Stimulated activated CD4-positive, alpha-beta T cell treated with anti-CD3 and anti-CD28 coated beads, TNF-alpha, amount 100 ng/mL, for 4 hours (primary cell): Measurements from ENCODE around the gene HDAC2.
"Not testable (repeated sequence)": the region's sequence is repeated elsewhere in the genome, so short reads cannot be mapped to it uniquely, and the experiment has no call there.

Experiments
- DNase-seq, 3 experiments: peaks; one replicate each; pipeline ENCODE4 v3.0.0-alpha.2; 2020; ENCODE audit warnings: low read depth in 3 of 3

The HDAC2 gene

DNA sequence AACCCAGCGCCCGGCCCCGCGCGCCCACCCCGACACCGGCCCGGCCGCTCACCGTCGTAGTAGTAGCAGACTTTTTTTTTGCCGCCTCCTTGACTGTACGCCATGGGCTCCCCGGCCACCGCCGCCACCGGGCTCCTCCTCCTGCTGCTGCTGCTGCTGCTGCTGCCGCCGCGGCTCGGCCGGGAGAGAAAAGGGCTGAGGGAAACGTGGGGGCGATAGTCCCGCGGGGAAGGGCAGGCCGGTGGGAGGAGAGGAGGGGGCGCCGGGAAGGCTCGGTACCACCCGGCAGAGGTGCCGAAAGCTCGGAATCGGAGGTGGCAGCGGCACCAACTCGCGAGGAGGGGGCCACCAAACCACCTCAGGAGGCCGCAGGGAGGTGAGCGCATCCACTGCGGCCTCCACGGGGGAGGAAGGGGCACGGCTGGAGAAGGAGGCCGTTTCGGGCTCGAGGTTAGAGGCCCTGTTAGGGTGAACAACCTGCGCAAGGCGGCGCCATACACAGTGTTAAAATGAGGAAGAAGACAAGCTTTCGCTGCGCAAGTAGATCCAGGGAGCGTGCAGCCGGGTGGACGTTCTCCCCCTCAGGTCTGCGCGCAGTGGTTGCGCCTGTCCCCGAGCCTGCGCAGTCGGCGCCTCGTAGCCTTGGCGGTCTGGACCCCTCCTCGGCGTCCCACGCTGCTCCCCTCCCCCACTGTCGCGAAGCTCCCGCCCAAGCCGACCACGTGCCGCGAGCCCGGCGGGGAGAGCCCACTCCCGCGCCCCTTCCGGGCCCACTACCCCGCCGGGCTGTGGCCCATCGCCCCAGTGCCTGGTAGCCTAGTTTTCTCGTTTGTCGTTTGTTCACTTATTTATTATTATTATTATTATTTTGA is at the start of gene HDAC2:
Gene HDAC2, minus strand, starts transcription at position 344 of the 872 bp plus-strand sequence. Its CDS starts 240 bp downstream, at position 104.
- DNase-seq: peak; percentile 83 to 89 (median 83)

DNA sequence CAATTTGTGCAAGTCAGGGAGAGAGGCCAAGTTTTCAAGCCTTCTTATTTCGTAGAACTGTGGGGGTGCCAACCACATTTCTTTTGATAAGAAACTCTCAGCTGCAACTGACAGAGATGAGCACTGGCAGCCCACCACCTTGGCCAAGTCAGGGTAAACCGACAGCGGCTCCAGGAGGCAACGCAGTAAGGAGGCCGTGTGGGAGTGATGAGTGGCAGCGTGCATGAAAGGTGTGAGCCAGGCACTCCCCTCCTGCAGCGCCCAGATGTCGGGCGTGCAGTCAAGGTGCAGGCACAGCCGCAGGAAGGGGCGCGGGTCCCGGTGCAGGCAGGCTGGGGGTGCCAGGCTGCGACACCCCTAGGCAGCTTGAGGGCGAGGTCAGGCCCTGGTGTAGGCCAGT is 49.2 kb upstream of the HDAC2 start:
- no peak for DNase-seq

DNA sequence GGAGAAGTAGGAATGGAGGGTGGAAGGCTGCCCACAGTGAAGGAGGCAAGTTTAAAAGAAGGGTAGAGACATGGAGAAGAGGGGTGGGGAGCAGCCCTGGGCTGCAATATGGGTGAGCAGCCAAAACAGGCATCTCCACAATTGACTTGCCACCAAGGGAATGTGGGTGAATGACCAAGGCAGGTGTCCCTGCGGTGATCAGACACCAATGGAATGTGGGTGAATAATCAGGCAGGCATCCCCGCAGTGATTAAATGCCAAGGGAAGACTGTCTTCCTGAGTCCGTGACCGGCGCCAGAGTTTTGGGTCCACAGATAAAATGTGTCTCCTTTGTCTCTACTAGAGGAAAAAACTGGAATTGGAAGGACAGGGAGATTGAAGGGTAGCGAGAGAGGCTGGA is 46.2 kb upstream of the HDAC2 start:
- DNase-seq: not testable (repeated sequence)

DNA sequence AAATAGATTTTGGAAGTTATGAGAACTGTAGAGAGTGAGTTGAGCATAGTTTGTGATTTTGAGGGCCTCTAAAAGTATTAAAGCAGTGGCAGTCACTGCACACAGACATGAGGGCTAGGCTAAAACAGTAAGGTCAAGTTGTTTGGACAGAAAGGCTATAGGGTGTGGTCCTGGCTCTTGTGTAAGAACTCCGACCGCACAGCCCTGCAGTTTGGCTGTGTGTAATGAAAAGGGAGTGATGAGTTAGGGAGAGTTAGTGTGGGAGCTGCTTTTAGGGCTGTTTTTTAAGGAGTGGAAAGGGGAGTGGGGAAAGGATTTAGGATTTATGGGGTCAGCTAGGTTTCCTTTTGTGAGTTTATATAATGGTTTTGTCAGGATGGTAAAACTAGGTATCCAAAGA is 43.2 kb upstream of the HDAC2 start:
- DNase-seq: not testable (repeated sequence)

DNA sequence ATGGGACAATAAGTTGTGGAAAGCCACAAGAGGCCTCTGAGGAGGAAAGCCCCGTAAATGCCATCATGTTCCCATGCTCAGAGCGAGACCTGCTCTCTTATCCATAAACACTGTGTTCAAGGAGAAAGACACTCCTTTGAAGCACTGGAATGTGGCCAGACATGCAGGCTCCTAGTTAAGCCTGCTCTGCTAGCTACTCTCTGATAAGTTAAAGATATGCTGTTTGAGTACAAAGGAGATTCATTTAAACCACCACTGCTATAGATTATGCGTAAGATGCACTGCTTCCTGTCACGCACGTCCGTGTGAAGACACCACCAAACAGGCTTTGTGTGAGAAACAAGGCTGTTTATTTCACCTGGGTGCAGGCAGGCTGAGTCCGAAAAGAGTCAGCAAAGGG is 40.5 kb upstream of the HDAC2 start:
- DNase-seq: not testable (repeated sequence)

DNA sequence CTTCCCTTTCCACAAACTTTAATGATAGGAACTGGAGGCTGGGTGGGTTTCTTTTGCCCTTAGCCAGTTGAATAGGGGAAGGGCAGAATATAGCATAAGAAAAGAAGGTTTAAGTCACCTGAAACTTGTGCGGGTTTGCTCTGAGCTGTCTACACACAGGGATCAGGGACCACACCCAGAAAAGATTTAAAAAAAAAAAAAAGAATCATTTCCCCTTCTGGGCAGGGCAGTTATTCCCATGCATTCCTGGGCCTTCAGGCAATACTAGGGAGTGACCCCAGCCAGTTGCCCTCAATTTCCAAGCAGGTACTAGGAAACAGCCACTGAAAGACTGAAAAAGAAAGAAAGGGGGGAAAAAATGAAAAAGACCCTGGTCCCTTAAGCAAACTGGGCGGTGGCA is 39.6 kb upstream of the HDAC2 start:
- no peak for DNase-seq

DNA sequence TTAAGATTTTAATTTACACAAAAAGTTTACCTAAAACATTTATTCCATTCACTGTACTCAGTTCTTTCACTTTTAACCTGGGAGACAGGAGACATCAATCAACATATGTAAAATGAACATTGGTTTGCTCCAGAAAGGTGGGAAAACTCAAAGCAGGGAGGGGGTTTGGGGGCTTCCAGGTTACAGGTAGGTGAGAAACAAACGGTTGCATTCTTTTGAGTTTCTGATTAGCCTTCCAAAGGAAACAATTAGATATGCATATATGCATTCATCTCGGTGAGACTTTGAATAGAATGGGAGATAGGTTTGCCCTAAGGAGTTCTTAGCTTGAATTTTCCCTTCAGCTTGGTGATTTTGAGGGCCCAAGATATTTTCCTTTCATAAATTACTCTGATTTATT is 38.2 kb upstream of the HDAC2 start:
- DNase-seq: no peak

DNA sequence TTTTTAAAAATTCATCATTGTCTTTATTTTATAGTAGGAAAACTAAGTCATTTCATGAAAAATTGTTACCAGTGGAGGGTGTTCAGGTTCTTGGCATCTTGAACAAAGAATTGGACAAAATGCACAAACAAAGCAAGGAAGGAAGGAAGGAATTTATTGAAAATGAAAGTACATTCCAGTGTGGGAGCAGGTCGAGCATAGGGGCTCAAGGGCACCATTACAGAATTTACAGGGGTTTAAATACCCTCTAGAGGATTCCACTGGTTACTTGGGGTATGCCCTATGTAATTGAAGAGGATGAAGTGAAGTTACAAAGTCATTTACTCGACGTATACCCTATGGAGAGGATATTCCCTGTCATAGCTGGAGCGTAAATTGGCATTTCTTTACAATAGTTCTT is 37.4 kb upstream of the HDAC2 start:
- no peak for DNase-seq

DNA sequence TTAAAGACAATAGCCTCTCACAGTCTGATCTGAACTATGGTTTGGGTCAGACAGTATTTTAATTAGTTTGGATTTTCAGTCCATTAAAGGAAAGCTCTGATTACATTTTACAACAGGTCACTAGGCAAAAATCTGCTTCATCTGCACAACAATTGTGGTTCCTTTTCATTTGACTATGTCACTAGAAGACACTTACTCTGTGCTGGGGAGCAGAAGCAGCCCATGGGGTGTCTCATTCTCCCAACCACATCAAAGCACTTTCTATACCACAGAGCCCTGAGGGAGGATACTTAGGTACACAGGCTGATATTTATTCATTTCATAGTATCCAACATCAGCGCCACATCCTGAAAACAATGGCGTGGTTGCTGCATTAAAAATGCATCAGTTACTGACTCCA is 36.6 kb upstream of the HDAC2 start:
- no peak for DNase-seq

DNA sequence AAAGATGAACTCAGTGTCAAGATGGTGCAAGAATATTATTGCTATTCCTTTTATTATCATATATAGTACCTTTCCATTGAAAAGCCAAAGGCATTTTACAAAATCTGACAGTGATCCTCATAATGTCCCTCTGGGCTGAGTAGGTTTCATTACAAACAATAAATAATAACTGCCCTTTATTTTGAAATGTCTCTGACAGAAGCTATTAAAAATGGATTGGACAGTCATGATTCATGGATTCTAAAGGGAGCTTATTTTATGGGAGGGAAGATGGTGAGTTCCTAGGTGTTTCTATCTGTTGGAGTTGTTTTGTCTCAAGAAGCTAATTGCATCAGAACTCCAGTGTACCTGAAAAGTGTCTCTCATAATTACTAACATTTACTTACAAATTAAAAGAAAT is 30.4 kb upstream of the HDAC2 start:
- DNase-seq: no peak

DNA sequence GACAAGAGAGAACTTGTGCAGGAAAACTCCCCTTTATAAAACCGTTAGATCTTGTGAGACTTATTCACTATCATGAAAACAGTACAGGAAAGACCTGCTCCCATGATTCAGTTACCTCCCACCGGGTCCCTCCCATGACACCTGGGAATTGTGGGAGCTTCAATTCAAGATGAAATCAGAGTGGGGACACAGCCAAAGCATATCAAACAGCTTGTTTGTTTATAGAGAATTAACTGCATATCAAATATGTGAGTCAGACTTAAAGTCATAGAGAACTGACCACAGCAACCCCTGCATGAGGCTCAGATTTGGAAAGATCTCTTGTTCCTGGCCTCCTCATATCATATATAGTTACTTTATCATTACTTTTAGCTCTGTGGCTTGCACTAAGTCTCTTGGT is 29.1 kb upstream of the HDAC2 start:
- DNase-seq: no peak

DNA sequence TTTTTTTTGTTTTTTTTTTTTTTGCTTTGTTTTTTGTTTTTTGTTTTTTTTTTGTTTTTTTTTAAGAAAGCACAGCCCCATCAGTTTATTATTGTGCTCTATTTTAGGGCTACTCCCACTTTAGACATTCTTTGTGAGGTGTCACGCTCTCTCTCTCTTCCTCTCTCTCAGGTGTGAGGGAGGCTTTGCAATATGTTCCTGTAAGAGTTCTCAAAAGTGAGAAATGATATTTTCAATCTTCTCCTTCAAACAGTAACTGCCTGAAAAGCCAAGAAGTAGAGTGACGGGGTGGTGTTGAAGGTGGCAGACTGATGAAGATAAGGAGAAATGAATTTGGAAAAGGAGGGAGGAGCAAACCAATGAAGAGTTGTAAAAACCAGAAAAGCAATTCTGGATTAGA is 28.3 kb upstream of the HDAC2 start:
- no peak for DNase-seq

DNA sequence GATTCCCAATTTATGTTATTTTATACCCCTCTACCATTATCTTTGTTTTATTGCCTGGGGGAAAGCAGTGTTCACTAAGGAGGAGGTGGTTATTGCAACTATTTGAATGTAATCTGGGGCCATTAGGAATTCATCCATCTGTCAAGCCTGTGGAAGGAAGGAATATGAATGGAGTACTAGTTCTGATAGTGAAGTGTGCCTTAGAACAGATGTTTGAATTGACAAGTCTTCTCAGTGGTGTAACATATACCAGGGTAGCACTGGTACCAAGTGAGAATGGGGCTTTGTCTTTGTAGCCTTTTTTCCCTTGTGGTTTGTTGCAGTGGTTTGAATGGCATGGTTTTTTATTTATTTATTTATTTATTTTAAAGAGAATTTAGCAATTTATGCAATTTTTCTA is 27.9 kb upstream of the HDAC2 start:
- DNase-seq: no peak

DNA sequence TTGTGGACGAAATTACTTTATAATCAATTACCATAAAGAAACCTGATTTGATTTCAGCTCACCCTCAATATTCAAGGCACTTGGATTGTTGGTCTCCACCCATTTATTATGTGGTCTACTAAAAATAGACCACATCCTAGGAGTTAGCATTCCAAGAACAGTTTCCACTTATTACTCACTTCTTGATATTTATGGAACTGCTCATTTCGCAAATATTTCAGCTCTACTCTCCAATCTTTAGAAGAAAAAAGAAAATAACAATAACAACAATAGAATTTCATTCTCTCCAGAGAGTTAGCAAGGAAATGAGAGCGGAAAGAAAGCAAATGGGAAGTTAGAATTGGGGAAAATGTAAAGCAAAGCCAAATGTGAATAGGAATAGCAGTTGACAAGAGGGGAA is 26.2 kb upstream of the HDAC2 start:
- no peak for DNase-seq

DNA sequence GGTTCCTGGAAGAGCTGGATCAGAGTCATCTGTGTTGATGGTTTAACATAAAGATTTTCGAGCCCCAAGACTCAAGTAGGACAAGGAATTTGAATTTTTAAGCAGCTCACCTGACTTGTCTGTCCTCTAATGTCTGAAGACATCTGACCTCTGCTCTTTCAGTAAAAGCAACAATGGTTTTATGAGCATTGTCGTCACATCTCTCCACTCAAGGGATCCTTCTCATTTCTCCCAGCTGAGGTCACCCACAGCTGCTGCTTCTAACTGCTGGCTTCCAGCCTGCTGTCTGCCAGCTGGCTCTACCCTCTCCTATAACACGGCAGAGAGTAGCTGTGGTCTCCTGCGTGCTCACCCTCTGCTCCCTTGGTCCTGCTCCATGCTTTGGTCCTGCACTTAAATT is 24.7 kb upstream of the HDAC2 start:
- no peak for DNase-seq

DNA sequence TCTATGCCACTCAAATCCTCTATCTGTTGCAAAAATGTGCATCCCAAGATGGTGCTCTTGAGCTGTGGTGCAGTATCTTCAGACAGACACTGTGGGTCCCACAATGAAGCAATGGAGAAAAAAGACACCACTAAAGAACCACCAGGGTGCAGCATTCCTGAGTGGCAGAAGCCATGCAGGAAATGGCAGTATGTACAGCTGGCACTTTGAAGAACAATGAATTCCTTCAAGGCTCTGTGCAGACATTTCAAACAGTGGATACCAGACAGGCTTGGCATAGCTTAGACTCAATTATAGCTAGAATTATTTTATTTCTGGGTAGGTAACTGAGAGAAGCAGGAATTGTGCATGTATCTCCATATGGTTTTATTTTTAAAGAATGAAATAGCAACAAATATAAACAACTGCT is 24.0 kb upstream of the HDAC2 start:
- DNase-seq: no peak

DNA sequence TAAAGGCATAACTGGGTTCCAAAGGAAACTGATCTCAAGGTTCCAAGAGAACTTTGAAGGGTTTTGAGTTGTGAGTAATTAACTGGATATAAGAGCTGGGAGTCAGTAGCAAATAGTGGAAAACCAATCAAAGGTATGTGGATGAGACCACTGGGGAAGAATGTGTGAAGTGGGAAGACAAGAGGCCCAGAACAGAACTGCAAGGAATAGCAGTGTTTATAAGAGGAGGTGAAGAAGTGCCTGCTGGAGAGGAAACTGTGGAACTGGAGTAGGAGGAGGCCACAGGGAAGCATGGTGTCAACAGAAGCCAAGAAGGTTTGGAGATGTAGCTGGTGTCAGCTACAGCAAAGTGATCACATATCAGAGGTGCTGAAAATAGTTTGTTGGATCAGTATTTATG is 18.7 kb upstream of the HDAC2 start:
- DNase-seq: no peak

DNA sequence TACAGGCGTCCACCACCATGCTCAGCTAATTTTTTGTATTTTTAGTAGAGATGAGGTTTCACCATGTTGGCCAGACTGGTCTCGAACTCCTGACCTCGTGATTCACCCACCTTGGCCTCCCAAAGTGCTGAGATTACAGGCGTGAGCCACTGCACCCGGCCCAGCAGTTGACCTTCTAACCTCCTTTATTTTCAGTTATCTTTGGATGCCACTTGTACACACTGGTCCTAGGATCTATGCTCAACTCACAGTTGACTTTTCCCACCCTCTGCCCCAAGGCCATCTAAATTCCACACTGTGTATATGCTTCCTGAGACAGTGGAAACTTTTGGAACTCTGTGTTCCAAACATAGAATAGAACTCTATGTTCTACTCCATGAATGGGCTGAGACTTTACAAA is 11.7 kb upstream of the HDAC2 start:
- DNase-seq: not testable (repeated sequence)

DNA sequence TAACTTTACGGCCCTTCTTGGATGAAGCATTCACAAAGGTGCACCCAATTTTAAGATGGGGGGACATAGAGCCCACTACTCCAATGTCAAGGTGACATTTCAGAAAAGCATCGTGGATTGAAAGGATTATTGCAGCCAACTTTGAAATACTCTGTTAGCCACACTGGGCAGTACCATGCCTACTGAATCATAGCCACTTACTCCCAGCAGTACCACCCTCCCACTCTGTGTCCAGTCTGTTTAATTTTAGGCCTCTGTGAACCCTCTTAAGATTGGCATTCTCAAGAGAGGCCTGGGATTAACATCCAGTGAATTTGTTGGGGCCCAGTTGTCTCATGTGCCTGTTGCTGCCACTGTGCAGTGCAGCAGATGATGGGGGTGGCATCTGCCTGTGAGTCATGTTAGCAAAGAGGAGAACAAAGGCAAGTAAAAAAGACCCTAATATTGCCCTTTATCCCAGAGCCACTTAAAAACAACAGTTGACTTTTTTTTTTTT is 11.2 kb upstream of the HDAC2 start:
- DNase-seq: no peak

DNA sequence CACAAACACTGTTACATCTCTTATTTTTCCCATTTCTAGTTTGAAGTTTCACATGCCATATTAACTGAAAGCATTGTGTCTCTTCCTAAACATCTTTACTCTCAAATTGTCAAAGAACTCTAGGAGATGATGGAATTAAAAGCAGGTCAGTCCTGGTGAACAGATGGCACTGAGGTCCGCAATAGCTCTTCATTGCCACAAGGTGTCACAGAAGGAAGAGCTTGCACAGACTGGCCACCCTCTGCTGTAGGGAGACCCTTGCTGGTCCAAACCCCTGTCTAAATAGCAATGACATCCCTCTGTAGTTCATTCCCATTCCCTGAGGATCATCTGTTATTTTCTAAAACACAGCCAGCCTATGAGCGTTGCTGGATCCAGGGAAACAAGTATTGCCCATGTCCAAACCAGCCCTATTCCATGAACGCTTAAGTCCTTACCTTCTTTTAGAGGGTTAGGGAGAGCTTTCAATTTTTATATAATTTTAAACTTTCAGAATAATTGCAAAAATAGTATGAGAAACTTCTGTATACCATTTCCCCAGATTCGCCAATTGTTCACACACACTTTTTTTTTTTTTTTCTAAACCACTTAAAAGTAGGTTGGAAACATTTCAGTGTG is 10.1 kb upstream of the HDAC2 start:
- no peak for DNase-seq

DNA sequence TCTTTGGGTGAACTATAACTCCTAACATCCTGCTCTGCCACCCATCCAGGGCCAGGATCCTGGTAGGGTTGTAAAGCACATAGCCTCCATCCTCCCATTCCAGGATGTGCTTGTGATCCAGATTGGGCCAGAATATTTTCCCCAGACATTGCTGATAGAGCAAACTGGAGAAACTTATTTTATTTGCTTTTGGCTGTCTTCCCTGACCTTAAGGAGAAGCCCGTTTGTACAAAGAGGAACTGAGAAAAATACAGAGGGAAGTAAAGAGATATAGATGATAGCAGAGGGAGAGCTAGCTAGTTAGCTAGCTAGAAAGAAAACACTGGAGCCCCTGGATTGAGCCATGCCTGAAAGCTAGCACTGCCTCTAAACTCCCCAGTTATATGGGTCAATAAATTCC is 9.0 kb upstream of the HDAC2 start:
- no peak for DNase-seq

DNA sequence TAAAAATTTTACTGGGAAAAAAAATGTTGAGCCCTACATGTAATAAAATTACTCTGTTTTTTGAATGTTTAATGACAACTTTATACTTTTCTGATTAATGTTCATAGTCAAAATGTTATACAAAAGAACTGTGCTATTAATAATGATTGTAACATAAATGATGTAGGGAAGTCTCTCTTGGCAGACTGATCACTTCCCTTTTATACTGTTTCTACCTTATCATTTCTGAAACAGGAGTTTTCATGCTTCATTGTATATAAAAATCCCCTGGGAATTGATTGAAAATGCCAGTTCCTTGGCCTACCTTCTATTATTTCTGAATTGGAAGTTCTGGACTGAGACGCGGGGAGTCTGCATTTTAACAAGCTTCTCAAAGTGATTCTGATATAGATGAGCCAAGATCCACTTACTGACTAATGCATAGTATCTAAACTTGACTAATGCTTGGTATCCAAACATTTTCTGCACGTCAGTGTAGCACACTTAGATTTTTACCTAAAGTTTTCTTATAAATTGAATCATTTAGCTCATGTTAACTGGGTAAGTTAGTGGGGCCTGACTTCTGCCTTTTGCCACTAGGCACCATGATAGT is 7.2 kb upstream of the HDAC2 start:
- DNase-seq: no peak

DNA sequence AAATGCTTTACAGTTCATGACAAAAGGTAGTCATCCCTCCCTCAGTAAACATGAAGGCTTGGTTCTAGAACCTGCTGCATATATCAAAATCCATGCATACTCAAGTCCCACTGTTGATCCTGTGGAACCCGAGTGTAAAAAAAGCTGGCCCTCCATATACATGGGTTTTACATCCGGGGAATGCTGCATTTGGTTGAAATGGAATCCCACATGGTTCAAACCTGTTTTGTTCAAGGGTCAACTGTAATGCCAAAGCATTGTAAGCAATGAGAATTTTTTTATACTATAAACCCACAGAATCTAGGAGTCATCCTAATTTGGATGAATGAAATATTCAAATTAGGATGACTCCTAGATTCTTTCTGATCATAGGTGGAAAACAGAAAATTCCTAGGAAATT is 5.9 kb upstream of the HDAC2 start:
- DNase-seq: no peak
